ENCODE results near the gene ARSG. TPM values are rescaled to one million over a fixed set of nuclear protein-coding genes. Genes with fewer than 3 reads are reported as not detected.

ARSG gene
- total and polyA plus RNA-seq, 2 experiments from 2014 or later = 1.7 to 5.1 TPM

DNA sequence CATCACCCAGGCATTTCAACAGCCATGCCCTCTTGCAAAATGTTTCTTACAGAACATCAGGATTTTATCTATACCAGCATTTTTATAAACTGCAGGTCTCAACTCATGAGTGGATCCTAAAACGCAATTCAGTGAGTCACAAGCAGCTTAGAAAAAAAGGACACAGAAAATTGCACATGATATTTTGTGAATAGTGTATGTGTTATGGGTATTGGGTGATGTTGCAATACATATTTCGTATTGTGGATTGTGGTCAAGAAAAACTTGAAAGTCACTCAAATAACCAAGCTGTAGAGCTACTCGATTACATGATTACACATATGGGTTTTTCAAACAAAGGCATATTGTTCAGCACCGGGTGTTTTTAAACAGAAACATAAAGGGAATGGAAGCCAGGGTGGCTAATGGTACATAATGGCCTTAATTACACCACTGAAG, 164.6 kb downstream of the ARSG start (continued):
- TF ChIP-seq, protein P1, sequence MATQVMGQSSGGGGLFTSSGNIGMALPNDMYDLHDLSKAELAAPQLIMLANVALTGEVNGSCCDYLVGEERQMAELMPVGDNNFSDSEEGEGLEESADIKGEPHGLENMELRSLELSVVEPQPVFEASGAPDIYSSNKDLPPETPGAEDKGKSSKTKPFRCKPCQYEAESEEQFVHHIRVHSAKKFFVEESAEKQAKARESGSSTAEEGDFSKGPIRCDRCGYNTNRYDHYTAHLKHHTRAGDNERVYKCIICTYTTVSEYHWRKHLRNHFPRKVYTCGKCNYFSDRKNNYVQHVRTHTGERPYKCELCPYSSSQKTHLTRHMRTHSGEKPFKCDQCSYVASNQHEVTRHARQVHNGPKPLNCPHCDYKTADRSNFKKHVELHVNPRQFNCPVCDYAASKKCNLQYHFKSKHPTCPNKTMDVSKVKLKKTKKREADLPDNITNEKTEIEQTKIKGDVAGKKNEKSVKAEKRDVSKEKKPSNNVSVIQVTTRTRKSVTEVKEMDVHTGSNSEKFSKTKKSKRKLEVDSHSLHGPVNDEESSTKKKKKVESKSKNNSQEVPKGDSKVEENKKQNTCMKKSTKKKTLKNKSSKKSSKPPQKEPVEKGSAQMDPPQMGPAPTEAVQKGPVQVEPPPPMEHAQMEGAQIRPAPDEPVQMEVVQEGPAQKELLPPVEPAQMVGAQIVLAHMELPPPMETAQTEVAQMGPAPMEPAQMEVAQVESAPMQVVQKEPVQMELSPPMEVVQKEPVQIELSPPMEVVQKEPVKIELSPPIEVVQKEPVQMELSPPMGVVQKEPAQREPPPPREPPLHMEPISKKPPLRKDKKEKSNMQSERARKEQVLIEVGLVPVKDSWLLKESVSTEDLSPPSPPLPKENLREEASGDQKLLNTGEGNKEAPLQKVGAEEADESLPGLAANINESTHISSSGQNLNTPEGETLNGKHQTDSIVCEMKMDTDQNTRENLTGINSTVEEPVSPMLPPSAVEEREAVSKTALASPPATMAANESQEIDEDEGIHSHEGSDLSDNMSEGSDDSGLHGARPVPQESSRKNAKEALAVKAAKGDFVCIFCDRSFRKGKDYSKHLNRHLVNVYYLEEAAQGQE (IDR thresholded peaks at IDR 0.05; ENCODE audit: unreplicated experiment) = no peak
- TF ChIP-seq CREB1 (CRISPR knock-in tag; IDR thresholded peaks at IDR 0.05; ENCODE audit: low read depth) (no peak), ZNF114 (CRISPR knock-in tag; IDR thresholded peaks at IDR 0.05) (no peak), EZH2phosphoT487 (IDR thresholded peaks at IDR 0.05; ENCODE audit: unreplicated experiment) (no peak), JUNB (IDR thresholded peaks at IDR 0.05; ENCODE audit: unreplicated experiment) (no peak)
- TF ChIP-seq, protein P2, sequence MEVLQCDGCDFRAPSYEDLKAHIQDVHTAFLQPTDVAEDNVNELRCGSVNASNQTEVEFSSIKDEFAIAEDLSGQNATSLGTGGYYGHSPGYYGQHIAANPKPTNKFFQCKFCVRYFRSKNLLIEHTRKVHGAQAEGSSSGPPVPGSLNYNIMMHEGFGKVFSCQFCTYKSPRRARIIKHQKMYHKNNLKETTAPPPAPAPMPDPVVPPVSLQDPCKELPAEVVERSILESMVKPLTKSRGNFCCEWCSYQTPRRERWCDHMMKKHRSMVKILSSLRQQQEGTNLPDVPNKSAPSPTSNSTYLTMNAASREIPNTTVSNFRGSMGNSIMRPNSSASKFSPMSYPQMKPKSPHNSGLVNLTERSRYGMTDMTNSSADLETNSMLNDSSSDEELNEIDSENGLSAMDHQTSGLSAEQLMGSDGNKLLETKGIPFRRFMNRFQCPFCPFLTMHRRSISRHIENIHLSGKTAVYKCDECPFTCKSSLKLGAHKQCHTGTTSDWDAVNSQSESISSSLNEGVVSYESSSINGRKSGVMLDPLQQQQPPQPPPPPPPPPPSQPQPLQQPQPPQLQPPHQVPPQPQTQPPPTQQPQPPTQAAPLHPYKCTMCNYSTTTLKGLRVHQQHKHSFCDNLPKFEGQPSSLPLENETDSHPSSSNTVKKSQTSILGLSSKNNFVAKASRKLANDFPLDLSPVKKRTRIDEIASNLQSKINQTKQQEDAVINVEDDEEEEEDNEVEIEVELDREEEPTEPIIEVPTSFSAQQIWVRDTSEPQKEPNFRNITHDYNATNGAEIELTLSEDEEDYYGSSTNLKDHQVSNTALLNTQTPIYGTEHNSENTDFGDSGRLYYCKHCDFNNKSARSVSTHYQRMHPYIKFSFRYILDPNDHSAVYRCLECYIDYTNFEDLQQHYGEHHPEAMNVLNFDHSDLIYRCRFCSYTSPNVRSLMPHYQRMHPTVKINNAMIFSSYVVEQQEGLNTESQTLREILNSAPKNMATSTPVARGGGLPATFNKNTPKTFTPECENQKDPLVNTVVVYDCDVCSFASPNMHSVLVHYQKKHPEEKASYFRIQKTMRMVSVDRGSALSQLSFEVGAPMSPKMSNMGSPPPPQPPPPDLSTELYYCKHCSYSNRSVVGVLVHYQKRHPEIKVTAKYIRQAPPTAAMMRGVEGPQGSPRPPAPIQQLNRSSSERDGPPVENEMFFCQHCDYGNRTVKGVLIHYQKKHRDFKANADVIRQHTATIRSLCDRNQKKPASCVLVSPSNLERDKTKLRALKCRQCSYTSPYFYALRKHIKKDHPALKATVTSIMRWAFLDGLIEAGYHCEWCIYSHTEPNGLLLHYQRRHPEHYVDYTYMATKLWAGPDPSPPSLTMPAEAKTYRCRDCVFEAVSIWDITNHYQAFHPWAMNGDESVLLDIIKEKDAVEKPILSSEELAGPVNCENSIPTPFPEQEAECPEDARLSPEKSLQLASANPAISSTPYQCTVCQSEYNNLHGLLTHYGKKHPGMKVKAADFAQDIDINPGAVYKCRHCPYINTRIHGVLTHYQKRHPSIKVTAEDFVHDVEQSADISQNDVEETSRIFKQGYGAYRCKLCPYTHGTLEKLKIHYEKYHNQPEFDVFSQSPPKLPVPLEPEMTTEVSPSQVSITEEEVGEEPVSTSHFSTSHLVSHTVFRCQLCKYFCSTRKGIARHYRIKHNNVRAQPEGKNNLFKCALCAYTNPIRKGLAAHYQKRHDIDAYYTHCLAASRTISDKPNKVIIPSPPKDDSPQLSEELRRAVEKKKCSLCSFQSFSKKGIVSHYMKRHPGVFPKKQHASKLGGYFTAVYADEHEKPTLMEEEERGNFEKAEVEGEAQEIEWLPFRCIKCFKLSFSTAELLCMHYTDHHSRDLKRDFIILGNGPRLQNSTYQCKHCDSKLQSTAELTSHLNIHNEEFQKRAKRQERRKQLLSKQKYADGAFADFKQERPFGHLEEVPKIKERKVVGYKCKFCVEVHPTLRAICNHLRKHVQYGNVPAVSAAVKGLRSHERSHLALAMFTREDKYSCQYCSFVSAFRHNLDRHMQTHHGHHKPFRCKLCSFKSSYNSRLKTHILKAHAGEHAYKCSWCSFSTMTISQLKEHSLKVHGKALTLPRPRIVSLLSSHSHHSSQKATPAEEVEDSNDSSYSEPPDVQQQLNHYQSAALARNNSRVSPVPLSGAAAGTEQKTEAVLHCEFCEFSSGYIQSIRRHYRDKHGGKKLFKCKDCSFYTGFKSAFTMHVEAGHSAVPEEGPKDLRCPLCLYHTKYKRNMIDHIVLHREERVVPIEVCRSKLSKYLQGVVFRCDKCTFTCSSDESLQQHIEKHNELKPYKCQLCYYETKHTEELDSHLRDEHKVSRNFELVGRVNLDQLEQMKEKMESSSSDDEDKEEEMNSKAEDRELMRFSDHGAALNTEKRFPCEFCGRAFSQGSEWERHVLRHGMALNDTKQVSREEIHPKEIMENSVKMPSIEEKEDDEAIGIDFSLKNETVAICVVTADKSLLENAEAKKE (CRISPR knock-in tag; IDR thresholded peaks at IDR 0.05) = no peak
